ENCODE measurements around the gene MAOB.
A peak's percentile ranks its signal among the peaks of the same experiment; 100 is the strongest.

Gene MAOB

DNA sequence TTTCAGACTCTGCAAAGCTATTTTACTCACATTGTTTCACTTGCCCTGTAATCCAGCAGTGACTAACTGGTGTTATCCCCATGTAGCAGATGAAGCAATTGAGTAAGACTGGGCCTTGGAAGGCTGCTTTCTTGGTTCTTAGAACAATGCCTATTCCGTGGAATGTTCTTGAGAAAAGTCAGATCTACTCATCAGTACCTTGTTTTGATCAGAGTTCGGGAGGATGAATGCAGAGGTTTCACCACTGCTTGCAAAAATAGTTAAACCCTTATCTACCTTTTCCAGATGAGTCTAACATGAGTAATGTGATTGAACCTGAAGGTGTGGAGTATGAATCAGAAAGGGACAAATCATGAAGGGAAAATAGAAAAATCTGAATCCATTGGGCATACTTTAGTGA, 1.8 kb downstream of the MAOB start:
- no peak for TF ChIP-seq CTCF (IDR thresholded peaks at IDR 0.05; ENCODE audit: unreplicated experiment in 3 of 3)
- H3K9me3 Mint-ChIP-seq: peaks cover 2% of the 10 kb centered on the region
- peaks cover 14% of the 10 kb centered on the region for H3K4me1 Mint-ChIP-seq
- peak overlapping the region; percentile 10 to 44 (median 36) for H3K4me3 Mint-ChIP-seq
- peaks cover 3% of the 10 kb centered on the region for H3K27me3 Mint-ChIP-seq (ENCODE audit: low read depth)
- H3K36me3 Mint-ChIP-seq (ENCODE audit: low read depth): no peaks in the 10 kb centered on the region
- peak overlapping the region; percentile 5 to 44 (median 41) for H3K27ac Mint-ChIP-seq

DNA sequence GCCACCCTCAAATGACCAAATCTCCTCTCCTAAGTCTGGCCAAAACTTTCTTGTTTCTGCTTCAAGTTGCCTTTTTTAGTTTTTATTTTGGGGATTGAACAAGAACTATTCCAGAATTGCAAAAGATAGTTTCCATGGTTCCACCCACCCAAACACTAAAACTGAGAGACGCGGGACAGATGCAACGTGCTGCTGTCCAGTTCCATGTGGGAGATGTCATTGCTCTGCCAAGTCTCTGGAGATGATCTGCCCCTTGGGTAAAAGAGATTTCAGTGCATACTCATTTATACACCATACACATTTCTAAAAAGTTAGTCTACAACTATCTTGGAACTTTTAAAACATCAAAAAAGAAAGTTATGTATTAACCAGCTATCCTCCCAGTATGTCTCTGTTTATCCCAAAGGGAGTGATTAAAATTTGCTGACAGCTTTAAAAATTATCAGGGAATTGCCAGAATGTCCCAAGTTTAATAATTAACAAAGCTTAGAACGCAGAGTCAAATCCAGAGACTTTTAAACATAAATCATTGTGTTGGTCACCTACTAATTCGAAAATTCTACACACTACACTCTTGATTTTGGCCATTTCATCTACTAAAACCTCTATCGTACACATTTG, 3.2 kb downstream of the MAOB start:
- TF ChIP-seq CTCF (IDR thresholded peaks at IDR 0.05; ENCODE audit: unreplicated experiment in 3 of 3): no peak
- no peaks in the 10 kb centered on the region for H3K36me3 Mint-ChIP-seq (ENCODE audit: low read depth)
- peaks cover 2% of the 10 kb centered on the region for H3K9me3 Mint-ChIP-seq
- peaks cover 3% of the 10 kb centered on the region for H3K27me3 Mint-ChIP-seq (ENCODE audit: low read depth)
- H3K4me3 Mint-ChIP-seq: no peak overlapping the region
- peaks cover 14% of the 10 kb centered on the region for H3K4me1 Mint-ChIP-seq
- H3K27ac Mint-ChIP-seq: peak overlapping the region; percentile 41 to 78 (median 74)

GRCh38 chrX:43876680-43877079, 5.6 kb downstream of the MAOB start:
- no peak overlapping the region for H3K4me3 Mint-ChIP-seq
- TF ChIP-seq CTCF (IDR thresholded peaks at IDR 0.05; ENCODE audit: unreplicated experiment in 3 of 3): no peak
- H3K27ac Mint-ChIP-seq: no peak overlapping the region
- H3K4me1 Mint-ChIP-seq: peaks cover 14% of the 10 kb centered on the region
- H3K9me3 Mint-ChIP-seq: peaks cover 3% of the 10 kb centered on the region
- H3K36me3 Mint-ChIP-seq (ENCODE audit: low read depth): no peaks in the 10 kb centered on the region
- no peaks in the 10 kb centered on the region for H3K27me3 Mint-ChIP-seq (ENCODE audit: low read depth)

GRCh38 chrX:43870758-43871419, 11.4 kb downstream of the MAOB start:
- Mint-ChIP-seq H3K27ac (no peak overlapping the region), H3K36me3 (ENCODE audit: low read depth) (no peaks in the 10 kb centered on the region), H3K4me3 (no peak overlapping the region), H3K27me3 (ENCODE audit: low read depth) (no peaks in the 10 kb centered on the region), H3K9me3 (peaks cover 3% of the 10 kb centered on the region), H3K4me1 (peaks cover 9% of the 10 kb centered on the region)
- no peak for TF ChIP-seq CTCF (IDR thresholded peaks at IDR 0.05; ENCODE audit: unreplicated experiment in 3 of 3)

DNA sequence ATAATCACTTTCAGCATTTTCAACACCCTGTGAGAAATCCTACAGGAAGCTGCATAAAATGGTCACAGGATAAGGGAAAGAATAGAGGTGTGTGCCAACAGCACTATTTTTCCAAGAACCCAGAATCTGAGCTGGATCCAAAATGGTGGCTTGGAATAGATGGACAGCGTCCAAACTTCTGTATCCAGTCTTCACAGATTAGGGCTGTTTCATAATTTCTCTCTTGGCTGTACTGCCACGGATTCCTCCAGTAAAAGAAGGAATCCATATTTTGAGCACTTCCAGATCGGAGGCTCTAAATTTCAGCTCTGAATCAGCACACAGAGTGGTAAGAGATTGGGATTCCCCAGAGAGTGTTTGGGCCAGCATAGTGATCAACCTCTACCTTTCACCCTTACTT, 12.2 kb downstream of the MAOB start:
- no peaks in the 10 kb centered on the region for H3K36me3 Mint-ChIP-seq (ENCODE audit: low read depth)
- no peak overlapping the region for H3K4me3 Mint-ChIP-seq
- peaks cover 6% of the 10 kb centered on the region for H3K9me3 Mint-ChIP-seq
- peaks cover 9% of the 10 kb centered on the region for H3K4me1 Mint-ChIP-seq
- TF ChIP-seq CTCF (IDR thresholded peaks at IDR 0.05; ENCODE audit: unreplicated experiment in 3 of 3): no peak
- H3K27me3 Mint-ChIP-seq (ENCODE audit: low read depth): no peaks in the 10 kb centered on the region
- H3K27ac Mint-ChIP-seq: peak overlapping the region in 1 of 3 experiments; percentile 21

GRCh38 chrX:43868791-43869190, 13.5 kb downstream of the MAOB start:
- no peak for TF ChIP-seq CTCF (IDR thresholded peaks at IDR 0.05; ENCODE audit: unreplicated experiment in 3 of 3)
- Mint-ChIP-seq H3K4me3 (no peak overlapping the region), H3K27me3 (ENCODE audit: low read depth) (no peaks in the 10 kb centered on the region), H3K27ac (peak overlapping the region; percentile 49 to 62 (median 53)), H3K36me3 (ENCODE audit: low read depth) (no peaks in the 10 kb centered on the region), H3K4me1 (peaks cover 9% of the 10 kb centered on the region), H3K9me3 (peaks cover 6% of the 10 kb centered on the region)

Data from nephron (organoid).